Measurements from ENCODE around the gene MTUS2.

- TF ChIP-seq, protein P1, sequence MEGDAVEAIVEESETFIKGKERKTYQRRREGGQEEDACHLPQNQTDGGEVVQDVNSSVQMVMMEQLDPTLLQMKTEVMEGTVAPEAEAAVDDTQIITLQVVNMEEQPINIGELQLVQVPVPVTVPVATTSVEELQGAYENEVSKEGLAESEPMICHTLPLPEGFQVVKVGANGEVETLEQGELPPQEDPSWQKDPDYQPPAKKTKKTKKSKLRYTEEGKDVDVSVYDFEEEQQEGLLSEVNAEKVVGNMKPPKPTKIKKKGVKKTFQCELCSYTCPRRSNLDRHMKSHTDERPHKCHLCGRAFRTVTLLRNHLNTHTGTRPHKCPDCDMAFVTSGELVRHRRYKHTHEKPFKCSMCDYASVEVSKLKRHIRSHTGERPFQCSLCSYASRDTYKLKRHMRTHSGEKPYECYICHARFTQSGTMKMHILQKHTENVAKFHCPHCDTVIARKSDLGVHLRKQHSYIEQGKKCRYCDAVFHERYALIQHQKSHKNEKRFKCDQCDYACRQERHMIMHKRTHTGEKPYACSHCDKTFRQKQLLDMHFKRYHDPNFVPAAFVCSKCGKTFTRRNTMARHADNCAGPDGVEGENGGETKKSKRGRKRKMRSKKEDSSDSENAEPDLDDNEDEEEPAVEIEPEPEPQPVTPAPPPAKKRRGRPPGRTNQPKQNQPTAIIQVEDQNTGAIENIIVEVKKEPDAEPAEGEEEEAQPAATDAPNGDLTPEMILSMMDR (IDR thresholded peaks at IDR 0.05; ENCODE audit: borderline replicate concordance, extremely low read depth, low read length, poor library complexity, severe bottlenecking) = no peak
- TF ChIP-seq EZH2 (IDR thresholded peaks at IDR 0.05; ENCODE audit: borderline replicate concordance, low read depth, low read length, severe bottlenecking) = no peak
Measured at GRCh38 chr13:29104461-29104860, 284.3 kb downstream of the MTUS2 start.

Measured in DND-41 (cell line).